ENCODE data around the gene SRBD1. TPM values are rescaled to one million over a fixed set of nuclear protein-coding genes. Genes with fewer than 3 reads are reported as not detected.

The SRBD1 gene
- total and polyA plus RNA-seq, 2 experiments from 2014 or later = 27.4 to 46.3 TPM

DNA sequence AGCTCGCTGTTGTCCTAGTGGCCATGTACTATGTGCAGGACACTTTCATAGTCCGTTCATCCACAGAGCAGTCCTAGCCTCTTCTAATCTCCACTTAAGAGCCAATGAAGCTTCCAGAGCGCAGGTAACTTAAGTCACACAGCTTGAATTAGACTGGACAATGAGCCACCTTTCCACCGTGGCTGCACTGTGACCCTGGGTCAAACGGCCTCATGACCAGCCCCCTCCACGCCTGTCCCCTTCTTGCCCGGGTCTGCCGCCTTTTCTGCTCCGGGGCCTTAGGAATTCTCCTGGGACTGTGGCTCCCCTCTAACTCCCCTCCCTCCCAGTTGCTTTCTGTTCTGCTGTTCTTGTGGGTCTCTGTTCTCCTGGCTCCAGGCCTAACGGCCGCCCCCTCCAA is 32.0 kb upstream of the SRBD1 start:
- Histone ChIP-seq H3K9me2 (ENCODE audit: insufficient read depth) (no peaks in the 10 kb centered on the region), H3K79me2 (replicated peaks; ENCODE audit: insufficient read depth) (no peaks in the 10 kb centered on the region), H3K27me3 (ENCODE audit: insufficient read depth) (peaks cover 55% of the 10 kb centered on the region), H3K4me3 (peak overlapping the region; percentile 70), H3K4me1 (ENCODE audit: insufficient read depth) (peaks cover 14% of the 10 kb centered on the region), H3K4me2 (peak overlapping the region; percentile 92), H3K36me3 (ENCODE audit: insufficient read depth) (no peaks in the 10 kb centered on the region), H3K27ac (ENCODE audit: low read depth) (no peak overlapping the region), H4K20me1 (replicated peaks; ENCODE audit: insufficient read depth) (no peaks in the 10 kb centered on the region), H2AFZ (peak overlapping the region; percentile 95), H3F3A (replicated peaks; ENCODE audit: low read depth) (no peaks in the 10 kb centered on the region)
- Mint-ChIP-seq H3K9me3 (no peaks in the 10 kb centered on the region), H3K27ac (no peak overlapping the region), H3K27me3 (ENCODE audit: insufficient read depth, low read depth, poor library complexity) (peaks cover 24% of the 10 kb centered on the region), H3K4me3 (peak overlapping the region; percentile 67; the same call in 2 of the 3 replicates), H3K36me3 (ENCODE audit: low read depth) (no peaks in the 10 kb centered on the region; the same call in 2 of the 3 replicates), H3K4me1 (peaks cover 11% of the 10 kb centered on the region)
- TF ChIP-seq, protein P1, sequence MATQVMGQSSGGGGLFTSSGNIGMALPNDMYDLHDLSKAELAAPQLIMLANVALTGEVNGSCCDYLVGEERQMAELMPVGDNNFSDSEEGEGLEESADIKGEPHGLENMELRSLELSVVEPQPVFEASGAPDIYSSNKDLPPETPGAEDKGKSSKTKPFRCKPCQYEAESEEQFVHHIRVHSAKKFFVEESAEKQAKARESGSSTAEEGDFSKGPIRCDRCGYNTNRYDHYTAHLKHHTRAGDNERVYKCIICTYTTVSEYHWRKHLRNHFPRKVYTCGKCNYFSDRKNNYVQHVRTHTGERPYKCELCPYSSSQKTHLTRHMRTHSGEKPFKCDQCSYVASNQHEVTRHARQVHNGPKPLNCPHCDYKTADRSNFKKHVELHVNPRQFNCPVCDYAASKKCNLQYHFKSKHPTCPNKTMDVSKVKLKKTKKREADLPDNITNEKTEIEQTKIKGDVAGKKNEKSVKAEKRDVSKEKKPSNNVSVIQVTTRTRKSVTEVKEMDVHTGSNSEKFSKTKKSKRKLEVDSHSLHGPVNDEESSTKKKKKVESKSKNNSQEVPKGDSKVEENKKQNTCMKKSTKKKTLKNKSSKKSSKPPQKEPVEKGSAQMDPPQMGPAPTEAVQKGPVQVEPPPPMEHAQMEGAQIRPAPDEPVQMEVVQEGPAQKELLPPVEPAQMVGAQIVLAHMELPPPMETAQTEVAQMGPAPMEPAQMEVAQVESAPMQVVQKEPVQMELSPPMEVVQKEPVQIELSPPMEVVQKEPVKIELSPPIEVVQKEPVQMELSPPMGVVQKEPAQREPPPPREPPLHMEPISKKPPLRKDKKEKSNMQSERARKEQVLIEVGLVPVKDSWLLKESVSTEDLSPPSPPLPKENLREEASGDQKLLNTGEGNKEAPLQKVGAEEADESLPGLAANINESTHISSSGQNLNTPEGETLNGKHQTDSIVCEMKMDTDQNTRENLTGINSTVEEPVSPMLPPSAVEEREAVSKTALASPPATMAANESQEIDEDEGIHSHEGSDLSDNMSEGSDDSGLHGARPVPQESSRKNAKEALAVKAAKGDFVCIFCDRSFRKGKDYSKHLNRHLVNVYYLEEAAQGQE (IDR thresholded peaks at IDR 0.05; ENCODE audit: unreplicated experiment) = no peak
- TF ChIP-seq CREB1 (CRISPR knock-in tag; IDR thresholded peaks at IDR 0.05; ENCODE audit: low read depth) (no peak), ZNF331 (CRISPR knock-in tag; IDR thresholded peaks at IDR 0.05; ENCODE audit: low read depth) (no peak)
- TF ChIP-seq, protein P2, sequence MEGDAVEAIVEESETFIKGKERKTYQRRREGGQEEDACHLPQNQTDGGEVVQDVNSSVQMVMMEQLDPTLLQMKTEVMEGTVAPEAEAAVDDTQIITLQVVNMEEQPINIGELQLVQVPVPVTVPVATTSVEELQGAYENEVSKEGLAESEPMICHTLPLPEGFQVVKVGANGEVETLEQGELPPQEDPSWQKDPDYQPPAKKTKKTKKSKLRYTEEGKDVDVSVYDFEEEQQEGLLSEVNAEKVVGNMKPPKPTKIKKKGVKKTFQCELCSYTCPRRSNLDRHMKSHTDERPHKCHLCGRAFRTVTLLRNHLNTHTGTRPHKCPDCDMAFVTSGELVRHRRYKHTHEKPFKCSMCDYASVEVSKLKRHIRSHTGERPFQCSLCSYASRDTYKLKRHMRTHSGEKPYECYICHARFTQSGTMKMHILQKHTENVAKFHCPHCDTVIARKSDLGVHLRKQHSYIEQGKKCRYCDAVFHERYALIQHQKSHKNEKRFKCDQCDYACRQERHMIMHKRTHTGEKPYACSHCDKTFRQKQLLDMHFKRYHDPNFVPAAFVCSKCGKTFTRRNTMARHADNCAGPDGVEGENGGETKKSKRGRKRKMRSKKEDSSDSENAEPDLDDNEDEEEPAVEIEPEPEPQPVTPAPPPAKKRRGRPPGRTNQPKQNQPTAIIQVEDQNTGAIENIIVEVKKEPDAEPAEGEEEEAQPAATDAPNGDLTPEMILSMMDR (conservative IDR thresholded peaks at IDR 0.05; ENCODE audit: low read depth in 2 of 2) = no peak
- TF ChIP-seq, protein P3, sequence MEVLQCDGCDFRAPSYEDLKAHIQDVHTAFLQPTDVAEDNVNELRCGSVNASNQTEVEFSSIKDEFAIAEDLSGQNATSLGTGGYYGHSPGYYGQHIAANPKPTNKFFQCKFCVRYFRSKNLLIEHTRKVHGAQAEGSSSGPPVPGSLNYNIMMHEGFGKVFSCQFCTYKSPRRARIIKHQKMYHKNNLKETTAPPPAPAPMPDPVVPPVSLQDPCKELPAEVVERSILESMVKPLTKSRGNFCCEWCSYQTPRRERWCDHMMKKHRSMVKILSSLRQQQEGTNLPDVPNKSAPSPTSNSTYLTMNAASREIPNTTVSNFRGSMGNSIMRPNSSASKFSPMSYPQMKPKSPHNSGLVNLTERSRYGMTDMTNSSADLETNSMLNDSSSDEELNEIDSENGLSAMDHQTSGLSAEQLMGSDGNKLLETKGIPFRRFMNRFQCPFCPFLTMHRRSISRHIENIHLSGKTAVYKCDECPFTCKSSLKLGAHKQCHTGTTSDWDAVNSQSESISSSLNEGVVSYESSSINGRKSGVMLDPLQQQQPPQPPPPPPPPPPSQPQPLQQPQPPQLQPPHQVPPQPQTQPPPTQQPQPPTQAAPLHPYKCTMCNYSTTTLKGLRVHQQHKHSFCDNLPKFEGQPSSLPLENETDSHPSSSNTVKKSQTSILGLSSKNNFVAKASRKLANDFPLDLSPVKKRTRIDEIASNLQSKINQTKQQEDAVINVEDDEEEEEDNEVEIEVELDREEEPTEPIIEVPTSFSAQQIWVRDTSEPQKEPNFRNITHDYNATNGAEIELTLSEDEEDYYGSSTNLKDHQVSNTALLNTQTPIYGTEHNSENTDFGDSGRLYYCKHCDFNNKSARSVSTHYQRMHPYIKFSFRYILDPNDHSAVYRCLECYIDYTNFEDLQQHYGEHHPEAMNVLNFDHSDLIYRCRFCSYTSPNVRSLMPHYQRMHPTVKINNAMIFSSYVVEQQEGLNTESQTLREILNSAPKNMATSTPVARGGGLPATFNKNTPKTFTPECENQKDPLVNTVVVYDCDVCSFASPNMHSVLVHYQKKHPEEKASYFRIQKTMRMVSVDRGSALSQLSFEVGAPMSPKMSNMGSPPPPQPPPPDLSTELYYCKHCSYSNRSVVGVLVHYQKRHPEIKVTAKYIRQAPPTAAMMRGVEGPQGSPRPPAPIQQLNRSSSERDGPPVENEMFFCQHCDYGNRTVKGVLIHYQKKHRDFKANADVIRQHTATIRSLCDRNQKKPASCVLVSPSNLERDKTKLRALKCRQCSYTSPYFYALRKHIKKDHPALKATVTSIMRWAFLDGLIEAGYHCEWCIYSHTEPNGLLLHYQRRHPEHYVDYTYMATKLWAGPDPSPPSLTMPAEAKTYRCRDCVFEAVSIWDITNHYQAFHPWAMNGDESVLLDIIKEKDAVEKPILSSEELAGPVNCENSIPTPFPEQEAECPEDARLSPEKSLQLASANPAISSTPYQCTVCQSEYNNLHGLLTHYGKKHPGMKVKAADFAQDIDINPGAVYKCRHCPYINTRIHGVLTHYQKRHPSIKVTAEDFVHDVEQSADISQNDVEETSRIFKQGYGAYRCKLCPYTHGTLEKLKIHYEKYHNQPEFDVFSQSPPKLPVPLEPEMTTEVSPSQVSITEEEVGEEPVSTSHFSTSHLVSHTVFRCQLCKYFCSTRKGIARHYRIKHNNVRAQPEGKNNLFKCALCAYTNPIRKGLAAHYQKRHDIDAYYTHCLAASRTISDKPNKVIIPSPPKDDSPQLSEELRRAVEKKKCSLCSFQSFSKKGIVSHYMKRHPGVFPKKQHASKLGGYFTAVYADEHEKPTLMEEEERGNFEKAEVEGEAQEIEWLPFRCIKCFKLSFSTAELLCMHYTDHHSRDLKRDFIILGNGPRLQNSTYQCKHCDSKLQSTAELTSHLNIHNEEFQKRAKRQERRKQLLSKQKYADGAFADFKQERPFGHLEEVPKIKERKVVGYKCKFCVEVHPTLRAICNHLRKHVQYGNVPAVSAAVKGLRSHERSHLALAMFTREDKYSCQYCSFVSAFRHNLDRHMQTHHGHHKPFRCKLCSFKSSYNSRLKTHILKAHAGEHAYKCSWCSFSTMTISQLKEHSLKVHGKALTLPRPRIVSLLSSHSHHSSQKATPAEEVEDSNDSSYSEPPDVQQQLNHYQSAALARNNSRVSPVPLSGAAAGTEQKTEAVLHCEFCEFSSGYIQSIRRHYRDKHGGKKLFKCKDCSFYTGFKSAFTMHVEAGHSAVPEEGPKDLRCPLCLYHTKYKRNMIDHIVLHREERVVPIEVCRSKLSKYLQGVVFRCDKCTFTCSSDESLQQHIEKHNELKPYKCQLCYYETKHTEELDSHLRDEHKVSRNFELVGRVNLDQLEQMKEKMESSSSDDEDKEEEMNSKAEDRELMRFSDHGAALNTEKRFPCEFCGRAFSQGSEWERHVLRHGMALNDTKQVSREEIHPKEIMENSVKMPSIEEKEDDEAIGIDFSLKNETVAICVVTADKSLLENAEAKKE (CRISPR knock-in tag; IDR thresholded peaks at IDR 0.05) = no peak
- ATAC-seq (peak; percentile 46), DNase-seq (ENCODE audit: low spot score) (peak; percentile 27)
